ENCODE data around the gene GATB. TPM values are rescaled to one million over a fixed set of nuclear protein-coding genes. Genes with fewer than 3 reads are reported as not detected.

GATB gene
- total and polyA plus RNA-seq, 2 experiments from 2014 or later = 17.7 to 18.9 TPM

- TF ChIP-seq ZNF462 (CRISPR knock-in tag; IDR thresholded peaks at IDR 0.05) (no peak), CREB1 (CRISPR knock-in tag; IDR thresholded peaks at IDR 0.05; ENCODE audit: low read depth) (no peak), JUNB (IDR thresholded peaks at IDR 0.05; ENCODE audit: unreplicated experiment) (no peak), ZNF114 (CRISPR knock-in tag; IDR thresholded peaks at IDR 0.05) (no peak), EZH2 (IDR thresholded peaks at IDR 0.05; ENCODE audit: low read depth, unreplicated experiment) (no peak), STAT1 (IDR thresholded peaks at IDR 0.05; ENCODE audit: unreplicated experiment) (no peak), EZH2phosphoT487 (IDR thresholded peaks at IDR 0.05; ENCODE audit: unreplicated experiment) (no peak), ZNF331 (CRISPR knock-in tag; IDR thresholded peaks at IDR 0.05; ENCODE audit: low read depth) (no peak), CTCF (conservative IDR thresholded peaks at IDR 0.05; ENCODE audit: low read depth in 2 of 2) (no peak), REST (IDR thresholded peaks at IDR 0.05; ENCODE audit: unreplicated experiment) (no peak), ETS1 (IDR thresholded peaks at IDR 0.05) (no peak), POLR2AphosphoS5 (IDR thresholded peaks at IDR 0.05; ENCODE audit: low read depth) (no peak), NANOG (IDR thresholded peaks at IDR 0.05; ENCODE audit: borderline replicate concordance) (no peak)
- Histone ChIP-seq H3K36me3 (ENCODE audit: insufficient read depth) (no peaks in the 10 kb centered on the region), H3K9me2 (ENCODE audit: insufficient read depth) (no peaks in the 10 kb centered on the region), H3K27ac (ENCODE audit: low read depth) (no peak overlapping the region), H3K79me2 (replicated peaks; ENCODE audit: insufficient read depth) (no peaks in the 10 kb centered on the region), H4K20me1 (replicated peaks; ENCODE audit: insufficient read depth) (no peaks in the 10 kb centered on the region), H2AFZ (no peak overlapping the region), H3K4me3 (no peak overlapping the region), H3F3A (replicated peaks; ENCODE audit: low read depth) (no peaks in the 10 kb centered on the region), H3K27me3 (ENCODE audit: insufficient read depth) (no peaks in the 10 kb centered on the region), H3K4me2 (no peak overlapping the region), H3K4me1 (ENCODE audit: insufficient read depth) (no peaks in the 10 kb centered on the region)
- no peak for ATAC-seq
- no peak for DNase-seq (ENCODE audit: low spot score)
- Mint-ChIP-seq H3K36me3 (ENCODE audit: low read depth) (no peaks in the 10 kb centered on the region; the same call in 2 of the 3 replicates), H3K9me3 (no peaks in the 10 kb centered on the region), H3K27me3 (ENCODE audit: insufficient read depth, low read depth, poor library complexity) (no peaks in the 10 kb centered on the region), H3K27ac (no peak overlapping the region), H3K4me1 (peaks cover 25% of the 10 kb centered on the region), H3K4me3 (no peak overlapping the region)
Observed at GRCh38 chr4:151669990-151670389, 90.8 kb downstream of the GATB start.
